MCF 10A (cell line): ENCODE measurements around the gene PRKAR1A. TPM values are rescaled to one million over a fixed set of nuclear protein-coding genes. Genes with fewer than 3 reads are reported as not detected.
A peak's percentile ranks its signal among the peaks of the same experiment; 100 is the strongest.

ENCODE experiments used
- BruUV-seq: library from RNA; stranded (reverse); fragments of 400-500 nt; replicated peaks from 2 replicates; lab custom pipeline; 2021; lab: Mats Ljungman, UMichigan
- CTCF ChIA-PET: fragments of 300-600 bp; sonication (Branson Sonifier 250); formaldehyde crosslinking; extraction: SDS; loops from one replicate; lab custom pipeline; 2021; ENCODE audit warnings: antibody characterized with exemption, inconsistent platforms; lab: Yijun Ruan, JAX
- POLR2A ChIA-PET: fragments of 300-600, 350-650 bp; sonication (Branson Sonifier 250); formaldehyde crosslinking; extraction: SDS; loops from one replicate; lab custom pipeline; 2020; ENCODE audit warnings: antibody characterized with exemption, inconsistent platforms; lab: Yijun Ruan, JAX
- DNase-seq: peaks from one replicate; pipeline ENCODE4 v3.0.0-alpha.2; 2018; ENCODE audit not compliant: unreplicated experiment
- H3K27ac Mint-ChIP-seq: one replicate; pipeline ENCODE4 v1.8.0; 2022; ENCODE audit warnings: mild to moderate bottlenecking, low read depth, mixed read lengths; ENCODE audit not compliant: unreplicated experiment
- H3K27me3 Mint-ChIP-seq: one replicate; pipeline ENCODE4 v1.8.0; 2022; ENCODE audit warnings: mixed read lengths; ENCODE audit not compliant: insufficient read depth, unreplicated experiment
- H3K36me3 Mint-ChIP-seq: one replicate; pipeline ENCODE4 v1.8.0; 2022; ENCODE audit warnings: mild to moderate bottlenecking, moderate library complexity, mixed read lengths; ENCODE audit not compliant: insufficient read depth, unreplicated experiment
- H3K4me1 Mint-ChIP-seq: one replicate; pipeline ENCODE4 v1.8.0; 2022; ENCODE audit warnings: mixed read lengths; ENCODE audit not compliant: insufficient read depth, unreplicated experiment
- H3K4me3 Mint-ChIP-seq: one replicate; pipeline ENCODE4 v1.8.0; 2022; ENCODE audit warnings: mild to moderate bottlenecking, moderate library complexity, mixed read lengths; ENCODE audit not compliant: unreplicated experiment
- H3K9me3 Mint-ChIP-seq: one replicate; pipeline ENCODE4 v1.8.0; 2022; ENCODE audit warnings: mixed read lengths; ENCODE audit not compliant: unreplicated experiment
- CTCF ChIP-seq: fragments of 200-600 bp; IDR thresholded peaks from one replicate; pipeline ENCODE4 v1.8.0; 2022; ENCODE audit warnings: antibody characterized with exemption, mild to moderate bottlenecking; ENCODE audit not compliant: unreplicated experiment
- intact Hi-C: fragments of 100-400 bp; cut with micrococcal nuclease; formaldehyde crosslinking; loops from 2 replicates; pipeline ENCODE4 v1.14.1; 2022
- total RNA-seq: library from RNA; stranded (reverse); gene quantifications from 2 replicates; pipeline ENCODE4 v1.2.3, GENCODE V29; 2022

The PRKAR1A gene
- total RNA-seq, 1 experiment from 2014 or later: 264 TPM

GRCh38 chr17:68599552-68600066 lies 87.4 kb downstream of the PRKAR1A start:
- no peak for TF ChIP-seq CTCF
- peaks cover 40% of the 10 kb centered on the region for H3K27me3 Mint-ChIP-seq
- ChIA-PET CTCF (no interaction called here), POLR2A (no interaction called here)
- BruUV-seq: no TSS peak
- no peak for DNase-seq
- peaks cover 6% of the 10 kb centered on the region for H3K4me1 Mint-ChIP-seq
- no peaks in the 10 kb centered on the region for H3K36me3 Mint-ChIP-seq
- intact Hi-C loops: loop anchor here (5.0 kb wide), 1 partner anchor 158 kb away; no protein-coding TSS in a partner anchor
- H3K9me3 Mint-ChIP-seq: no peaks in the 10 kb centered on the region
- H3K27ac Mint-ChIP-seq: no peak overlapping the region
- peak overlapping the region; percentile 71 for H3K4me3 Mint-ChIP-seq

GRCh38 chr17:68600067-68600930 lies 88.1 kb downstream of the PRKAR1A start:
- CTCF ChIA-PET: interaction anchor here (0.6 kb wide), 1 partner anchor 452 kb away, joined by 3 read pairs; no protein-coding TSS in a partner anchor
- no TSS peak for BruUV-seq
- Mint-ChIP-seq H3K27ac (no peak overlapping the region), H3K27me3 (peaks cover 40% of the 10 kb centered on the region), H3K36me3 (no peaks in the 10 kb centered on the region), H3K4me3 (peak overlapping the region; percentile 71), H3K4me1 (peaks cover 6% of the 10 kb centered on the region), H3K9me3 (no peaks in the 10 kb centered on the region)
- intact Hi-C loops: loop anchor here (5.0 kb wide), 1 partner anchor 157 kb away; no protein-coding TSS in a partner anchor
- POLR2A ChIA-PET: no interaction called here
- no peak for TF ChIP-seq CTCF
- DNase-seq: no peak

Other genes with a start within 250 kb of the PRKAR1A start
- gene SLC16A6, start 221.3 kb upstream of the PRKAR1A start, total RNA-seq: 1.4 and 1.6 TPM in 2 replicates
- gene ARSG, start 220.9 kb upstream of the PRKAR1A start, total RNA-seq: 5.0 and 5.9 TPM in 2 replicates
- gene WIPI1, start 54.9 kb upstream of the PRKAR1A start, total RNA-seq: 38.4 and 75.6 TPM in 2 replicates
- not detected in 2 replicates for gene FAM20A, start 88.9 kb downstream of the PRKAR1A start, total RNA-seq